Smooth muscle cell (in vitro differentiated cells): ENCODE measurements around the gene PRKG1. TPM values are rescaled to one million over a fixed set of nuclear protein-coding genes. Genes with fewer than 3 reads are reported as not detected.

Experiments used
- DNase-seq: peaks from one replicate; lab custom pipeline; 2025; ENCODE audit not compliant: unreplicated experiment; lab: John Stamatoyannopoulos, UW
- H2AFZ ChIP-seq: fragments of 200-600 bp; sonication (generic); 2 replicates; pipeline ENCODE4 v1.6.0; 2016; ENCODE audit warnings: antibody characterized with exemption, low read depth, mild to moderate bottlenecking
- H3F3A ChIP-seq: fragments of 200-600 bp; sonication (generic); 2 replicates; pipeline ENCODE4 v1.6.0; 2017; ENCODE audit warnings: antibody characterized with exemption, low read depth
- H3K27ac ChIP-seq: fragments of 200-600 bp; sonication (generic); 2 replicates; pipeline ENCODE4 v1.5.1; 2016; ENCODE audit warnings: low read depth, mild to moderate bottlenecking
- H3K27me3 ChIP-seq: fragments of 200-600 bp; sonication (generic); 2 replicates; pipeline ENCODE4 v1.6.1; 2016; ENCODE audit warnings: low read depth, mild to moderate bottlenecking
- H3K36me3 ChIP-seq: fragments of 200-600 bp; sonication (generic); 2 replicates; pipeline ENCODE4 v1.5.1; 2016; ENCODE audit warnings: low read depth
- H3K4me1 ChIP-seq: fragments of 200-600 bp; sonication (generic); 2 replicates; pipeline ENCODE4 v1.5.1; 2016; ENCODE audit warnings: low read depth
- H3K4me2 ChIP-seq: fragments of 200-600 bp; sonication (generic); 2 replicates; pipeline ENCODE4 v1.6.0; 2016; ENCODE audit warnings: mild to moderate bottlenecking
- H3K4me3 ChIP-seq: fragments of 200-600 bp; sonication (generic); 2 replicates; pipeline ENCODE4 v1.5.1; 2016; ENCODE audit warnings: mild to moderate bottlenecking
- H3K79me2 ChIP-seq: fragments of 200-600 bp; sonication (generic); 2 replicates; pipeline ENCODE4 v1.6.0; 2016; ENCODE audit warnings: low read depth, mild to moderate bottlenecking
- H3K9ac ChIP-seq: fragments of 200-600 bp; sonication (generic); 2 replicates; pipeline ENCODE4 v1.6.0; 2016; ENCODE audit warnings: low read depth
- H3K9me3 ChIP-seq: fragments of 200-600 bp; sonication (generic); replicated peaks from 2 replicates; pipeline ENCODE4 v1.5.1; 2016; ENCODE audit warnings: low read depth
- H4K20me1 ChIP-seq: fragments of 200-600 bp; sonication (generic); 2 replicates; pipeline ENCODE4 v1.6.0; 2016; ENCODE audit warnings: low read depth
- CTCF ChIP-seq: fragments of 200-600 bp; sonication (generic); IDR thresholded peaks from 2 replicates; pipeline ENCODE4 v1.5.1; 2017; ENCODE audit warnings: borderline replicate concordance, mild to moderate bottlenecking, antibody characterized with exemption; ENCODE audit not compliant: insufficient read depth, poor library complexity, severe bottlenecking
- WGBS: methylation state at CpG from one replicate; pipeline ENCODE4 v1.1.7; 2016; ENCODE audit warnings: low lambda C conversion rate; 5-methylcytosine and 5-hydroxymethylcytosine counted together
- polyA plus RNA-seq: library from polyadenylated mRNA; unstranded; fragments of >200 nt; fragmentation: Nextera tagmentation; extraction: Ambion mirVana; gene quantifications from 2 replicates; pipeline ENCODE4 v1.2.1, GENCODE V29; 2016
- total RNA-seq: library from RNA; depleted of rRNA; stranded (reverse); fragments of >200 nt; gene quantifications from 2 replicates; pipeline ENCODE4 v1.2.3, GENCODE V29; 2014

Gene PRKG1
- total and polyA plus RNA-seq, 2 experiments from 2014 or later = 7.2 to 13.4 TPM

DNA sequence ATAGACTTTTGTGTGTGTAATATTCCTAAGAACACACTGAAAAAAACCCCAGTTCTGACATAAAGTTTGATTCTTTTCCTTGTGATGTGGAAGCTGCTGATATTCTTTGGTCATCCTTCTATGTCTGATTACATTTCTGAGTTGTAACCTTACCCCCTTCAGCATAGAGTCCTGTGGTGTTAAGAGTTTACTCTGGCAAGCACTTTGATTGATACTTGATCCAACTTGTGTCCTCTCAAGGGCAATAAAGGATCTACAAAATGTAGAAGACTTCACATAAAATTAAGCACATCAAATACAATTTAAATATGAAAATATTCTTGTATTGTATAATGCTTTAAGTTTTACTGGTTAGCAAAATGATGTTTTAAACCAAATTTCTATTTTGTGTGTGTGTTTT is 1018.1 kb downstream of the PRKG1 start:
- Histone ChIP-seq H3K79me2 (no peaks in the 10 kb centered on the region), H3K9ac (no peak overlapping the region), H3K4me1 (no peaks in the 10 kb centered on the region), H3K27me3 (no peaks in the 10 kb centered on the region), H3K9me3 (no peaks in the 10 kb centered on the region), H3K4me3 (no peak overlapping the region), H3K4me2 (no peak overlapping the region), H2AFZ (no peak overlapping the region), H3K36me3 (no peaks in the 10 kb centered on the region), H3F3A (no peaks in the 10 kb centered on the region), H3K27ac (no peak overlapping the region), H4K20me1 (no peaks in the 10 kb centered on the region)
- no peak for TF ChIP-seq CTCF
- no peak for DNase-seq

DNA sequence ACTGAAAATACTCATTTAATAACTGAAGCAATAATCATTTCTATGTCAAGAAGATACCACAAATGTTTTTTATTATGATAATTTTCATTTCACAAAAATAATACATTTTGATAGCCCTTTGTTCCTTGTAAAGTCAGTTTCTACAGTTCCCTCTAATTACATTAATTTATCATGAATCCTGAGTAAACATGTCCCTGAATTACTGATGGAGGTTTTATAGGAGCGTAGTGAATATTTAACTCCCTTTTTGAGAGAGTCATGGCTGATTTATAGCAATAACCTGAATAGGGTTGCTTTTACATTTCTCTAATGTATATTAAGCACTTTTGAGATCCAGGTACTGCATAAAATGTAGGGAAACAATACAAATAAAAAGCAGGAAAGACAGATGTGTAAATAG is 1023.8 kb downstream of the PRKG1 start:
- H3K4me1 ChIP-seq = no peaks in the 10 kb centered on the region
- no peaks in the 10 kb centered on the region for H3K79me2 ChIP-seq
- WGBS = 97% methylated on average over 1 of the region's 1 CpG

GRCh38 chr10:52099026-52099600 is 1024.8 kb downstream of the PRKG1 start:
- no peak for TF ChIP-seq CTCF
- DNase-seq = no peak
- Histone ChIP-seq H3K27me3 (no peaks in the 10 kb centered on the region), H3F3A (no peaks in the 10 kb centered on the region), H3K9ac (no peak overlapping the region), H3K4me2 (no peak overlapping the region), H3K79me2 (no peaks in the 10 kb centered on the region), H3K4me3 (no peak overlapping the region), H4K20me1 (no peaks in the 10 kb centered on the region), H3K9me3 (no peaks in the 10 kb centered on the region), H3K27ac (no peak overlapping the region), H3K4me1 (no peaks in the 10 kb centered on the region), H2AFZ (no peak overlapping the region), H3K36me3 (no peaks in the 10 kb centered on the region)
- WGBS = 79% methylated on average over 5 of the region's 5 CpGs

More for the DNA sequence above, 1023.8 kb downstream of the PRKG1 start:
- H3K27me3 ChIP-seq = no peaks in the 10 kb centered on the region
- no peak overlapping the region for H2AFZ ChIP-seq
- TF ChIP-seq CTCF = no peak
- no peak for DNase-seq
- H3K27ac ChIP-seq = no peak overlapping the region
- H4K20me1 ChIP-seq = no peaks in the 10 kb centered on the region
- H3K9ac ChIP-seq = no peak overlapping the region
- H3K4me2 ChIP-seq = no peak overlapping the region
- H3K4me3 ChIP-seq = no peak overlapping the region
- no peaks in the 10 kb centered on the region for H3F3A ChIP-seq
- H3K36me3 ChIP-seq = no peaks in the 10 kb centered on the region
- H3K9me3 ChIP-seq = no peaks in the 10 kb centered on the region

GRCh38 chr10:52100011-52100547 is 1025.8 kb downstream of the PRKG1 start:
- no peaks in the 10 kb centered on the region for H3F3A ChIP-seq
- H3K36me3 ChIP-seq = no peaks in the 10 kb centered on the region
- no peaks in the 10 kb centered on the region for H3K9me3 ChIP-seq
- H3K27ac ChIP-seq = no peak overlapping the region
- H2AFZ ChIP-seq = no peak overlapping the region
- no peak overlapping the region for H3K9ac ChIP-seq
- H3K4me3 ChIP-seq = no peak overlapping the region
- TF ChIP-seq CTCF = no peak
- H3K4me2 ChIP-seq = no peak overlapping the region
- H3K27me3 ChIP-seq = no peaks in the 10 kb centered on the region
- no peaks in the 10 kb centered on the region for H4K20me1 ChIP-seq
- H3K79me2 ChIP-seq = no peaks in the 10 kb centered on the region
- no peak for DNase-seq
- H3K4me1 ChIP-seq = no peaks in the 10 kb centered on the region
- WGBS = 85% methylated on average over 6 of the region's 6 CpGs
